Kidney glomerular epithelial cell (primary cell): Measurements from ENCODE around the gene CCP110.
"Not testable (repeated sequence)": the region's sequence is repeated elsewhere in the genome, so short reads cannot be mapped to it uniquely, and the experiment has no call there.

Source experiments
- DNase-seq: peaks from one replicate; lab custom pipeline; 2025; lab: John Stamatoyannopoulos, UW

CCP110 gene

DNA sequence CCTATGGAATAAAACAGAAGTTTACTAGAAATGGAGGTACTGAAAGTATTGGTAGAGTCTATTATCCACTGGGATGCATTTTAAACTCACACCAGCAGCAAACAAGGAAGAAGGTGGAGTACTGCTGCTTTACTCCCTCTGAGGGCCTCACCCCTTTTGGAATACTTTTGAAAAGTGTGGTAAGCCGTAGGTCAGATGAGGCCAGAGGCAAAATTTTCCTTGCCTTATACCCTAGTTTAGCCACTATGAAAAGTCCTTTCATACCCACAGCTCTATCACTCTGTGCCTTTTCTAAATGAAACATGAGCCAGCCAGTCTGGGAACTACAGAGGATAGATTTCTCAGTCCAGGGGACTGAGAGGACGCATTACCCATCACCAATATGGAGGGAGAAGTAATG, 15.9 kb upstream of the CCP110 start:
- no peak for DNase-seq

DNA sequence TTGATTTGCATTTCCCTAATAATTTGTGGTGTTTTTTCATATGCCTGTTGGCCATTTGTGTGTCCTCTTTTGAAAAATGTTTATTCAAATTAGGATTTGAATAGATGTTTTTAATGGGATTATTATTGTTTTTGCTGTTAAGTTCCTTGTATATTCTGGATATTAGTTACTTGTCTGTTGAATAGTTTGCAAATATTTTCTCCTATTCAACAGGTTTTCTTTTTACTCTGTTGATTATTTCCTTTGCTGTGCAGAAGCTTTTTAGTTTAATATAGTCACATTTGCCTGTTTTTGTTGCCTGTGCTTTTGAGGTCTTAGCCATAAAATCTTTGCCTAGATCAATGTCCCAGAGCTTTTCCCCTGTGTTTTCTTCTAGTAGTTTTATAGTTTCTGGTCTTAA, 11.4 kb upstream of the CCP110 start:
- no peak for DNase-seq

DNA sequence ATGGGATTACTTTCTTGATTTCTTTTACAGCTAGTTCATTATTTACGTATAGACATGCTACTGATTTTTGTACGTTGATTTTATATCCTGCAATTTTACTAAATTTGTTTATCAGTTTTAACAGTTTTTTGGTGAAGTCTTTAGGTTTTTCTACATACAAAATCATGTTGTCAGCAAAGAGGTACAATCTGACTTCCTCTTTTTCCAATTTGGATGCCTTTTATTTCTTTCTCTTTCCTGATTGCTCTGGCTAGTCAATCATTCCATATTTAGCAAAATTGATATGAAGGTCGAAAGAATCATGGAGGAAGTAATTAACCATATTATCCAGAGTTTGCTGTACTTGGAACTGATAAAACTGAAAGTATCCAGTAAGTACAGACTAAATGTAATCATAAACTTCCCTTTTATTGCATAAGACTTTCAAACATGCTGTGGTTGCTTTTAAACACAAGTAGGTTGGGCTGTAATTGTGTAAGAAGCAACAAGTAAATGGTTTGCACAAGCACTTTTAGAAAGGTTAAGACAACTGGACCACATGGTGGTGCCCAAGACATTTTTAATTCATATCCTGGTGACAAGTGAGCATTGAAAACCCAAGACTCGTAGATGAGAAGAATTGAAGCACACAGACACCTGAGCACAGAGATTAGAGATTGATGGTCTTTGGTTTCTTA, 10.2 kb upstream of the CCP110 start:
- DNase-seq = no peak

DNA sequence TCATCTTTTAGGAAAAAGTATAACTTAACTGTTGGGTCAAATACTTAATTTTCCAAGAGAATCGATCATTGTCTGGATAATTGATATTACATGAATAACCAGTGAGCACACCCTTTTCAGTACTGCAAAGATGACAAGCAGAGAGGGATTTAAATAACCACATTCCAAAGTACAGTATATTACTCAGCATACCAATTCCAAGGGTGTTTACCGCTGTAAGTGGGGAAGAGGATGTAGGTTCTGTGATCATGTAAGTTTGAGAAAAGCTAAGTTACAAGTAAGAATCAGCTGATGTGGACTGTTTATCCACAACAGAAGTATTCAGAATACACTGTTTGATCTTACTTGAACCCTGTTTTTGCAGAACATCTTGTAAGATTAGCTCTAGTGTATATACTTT, 8.0 kb upstream of the CCP110 start:
- no peak for DNase-seq

DNA sequence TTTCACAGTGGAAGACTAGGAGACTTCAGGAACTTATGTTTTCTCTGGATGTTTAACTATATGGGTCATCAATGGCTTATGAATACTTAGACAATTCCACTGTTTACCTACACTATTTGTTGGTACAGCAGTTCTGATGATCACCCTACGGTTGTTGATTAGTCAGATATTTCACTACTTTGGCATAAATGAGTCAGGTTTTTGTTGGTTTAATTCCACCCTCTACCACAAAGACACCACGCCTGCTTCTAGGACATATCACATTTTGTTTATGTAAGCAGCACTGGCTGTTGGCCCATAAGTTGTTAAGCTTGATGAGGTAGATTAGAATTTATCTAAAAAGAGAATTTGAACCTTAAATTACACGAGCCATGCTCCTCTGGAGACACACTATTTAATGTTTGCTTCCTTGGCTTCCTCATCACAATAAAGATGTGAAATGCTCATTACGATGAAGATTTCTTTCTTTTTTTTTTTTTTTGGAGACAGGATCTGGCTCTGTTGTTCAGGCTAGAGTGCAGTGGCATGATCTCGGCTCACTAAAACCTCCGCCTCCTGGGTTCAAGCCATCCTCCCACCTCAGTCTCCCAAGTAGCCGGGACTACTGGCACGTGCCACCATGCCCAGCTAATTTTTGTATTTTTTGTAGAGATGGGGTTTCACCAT, 6.2 kb upstream of the CCP110 start:
- DNase-seq = peak; percentile 5

DNA sequence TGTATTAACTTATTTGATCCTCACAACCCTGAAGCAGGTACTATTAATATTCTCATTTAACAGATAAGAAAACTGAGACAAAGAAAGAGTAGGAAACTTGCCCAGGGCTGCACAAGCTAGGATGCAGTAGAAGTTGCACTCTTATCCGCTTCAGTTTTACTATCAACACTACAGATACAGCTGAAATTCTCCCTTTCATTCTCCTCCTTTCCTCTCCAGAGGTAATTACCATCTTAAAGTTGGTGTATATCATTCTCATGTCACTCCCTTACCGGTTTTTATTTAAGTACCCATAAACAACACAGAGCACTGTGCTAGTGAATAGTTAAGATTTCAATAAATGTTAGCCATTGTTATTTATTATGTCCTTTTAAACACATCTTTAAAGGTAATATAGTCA, 5.4 kb upstream of the CCP110 start:
- no peak for DNase-seq

DNA sequence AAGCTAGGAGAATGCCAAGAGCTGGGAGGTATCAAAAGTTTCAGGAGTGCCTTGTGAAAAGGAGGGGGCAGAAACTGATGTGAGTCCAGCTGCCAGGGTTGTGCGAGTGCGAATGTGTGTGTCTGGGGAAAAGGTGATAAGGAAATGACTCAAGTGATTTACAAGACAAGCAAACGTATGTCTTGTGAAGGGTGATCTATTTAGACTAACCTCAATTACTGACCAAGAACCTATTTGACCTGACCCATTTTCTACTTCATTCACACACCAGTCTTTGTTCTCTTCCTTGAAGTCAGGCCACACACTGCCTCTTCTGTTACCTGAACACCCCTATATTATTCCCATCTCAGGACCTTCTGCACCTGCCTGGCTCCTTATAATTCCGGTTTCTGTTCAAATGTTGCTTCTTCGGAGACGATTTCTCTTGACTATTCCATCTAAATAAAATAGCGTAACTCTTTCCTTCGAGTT, 2.8 kb upstream of the CCP110 start:
- peak; percentile 50 for DNase-seq

DNA sequence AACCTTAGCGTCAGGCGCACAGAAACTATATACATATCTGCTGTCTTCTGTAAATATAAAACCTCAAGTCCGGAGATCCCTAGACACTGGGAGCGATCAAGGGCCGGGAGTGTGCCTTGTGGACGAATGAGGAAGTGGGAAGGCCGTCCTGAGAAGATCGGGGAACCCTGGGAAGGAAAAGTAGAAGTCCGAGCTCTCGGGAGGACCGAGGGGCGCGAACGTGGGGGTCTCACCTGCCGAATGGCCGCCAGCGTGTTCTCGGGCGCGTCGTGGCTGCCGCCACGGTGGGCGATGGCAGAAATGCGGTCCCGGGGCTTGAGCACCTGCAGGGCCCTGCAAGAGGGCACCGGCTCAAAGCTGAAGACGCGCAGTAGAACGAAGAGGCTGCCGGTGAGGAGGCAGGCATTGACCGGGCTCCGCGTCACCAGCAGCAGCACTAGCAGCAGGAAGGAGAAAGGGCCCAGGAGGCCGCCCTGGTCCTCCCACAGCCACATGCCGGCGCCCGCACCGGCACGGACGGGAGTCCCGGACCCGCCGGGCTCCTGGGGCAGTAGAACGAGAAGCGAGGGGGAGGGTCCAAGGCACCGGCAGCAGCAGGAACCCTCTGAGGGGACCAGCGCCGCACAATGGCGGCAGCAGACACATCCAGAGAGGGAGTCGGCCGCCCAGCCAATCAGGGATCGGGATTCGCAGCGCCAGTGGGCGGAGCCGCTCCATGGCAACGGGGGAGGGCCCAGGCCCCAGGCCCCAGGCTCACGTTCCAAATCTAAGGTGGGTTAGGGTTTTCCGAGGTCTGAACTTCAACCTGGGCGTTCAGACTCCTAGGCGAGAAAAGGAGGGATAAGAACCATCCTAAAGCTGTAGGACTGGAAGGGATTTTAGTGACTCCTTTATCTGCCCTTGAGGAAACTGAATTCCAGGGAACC, 2.0 kb upstream of the CCP110 start, which contains the start of gene GDE1:
Gene GDE1 (minus strand): TSS at position 628 of the 926 bp plus-strand sequence. CDS start 134 bp downstream, at position 494.
- DNase-seq = peak; percentile 86

DNA sequence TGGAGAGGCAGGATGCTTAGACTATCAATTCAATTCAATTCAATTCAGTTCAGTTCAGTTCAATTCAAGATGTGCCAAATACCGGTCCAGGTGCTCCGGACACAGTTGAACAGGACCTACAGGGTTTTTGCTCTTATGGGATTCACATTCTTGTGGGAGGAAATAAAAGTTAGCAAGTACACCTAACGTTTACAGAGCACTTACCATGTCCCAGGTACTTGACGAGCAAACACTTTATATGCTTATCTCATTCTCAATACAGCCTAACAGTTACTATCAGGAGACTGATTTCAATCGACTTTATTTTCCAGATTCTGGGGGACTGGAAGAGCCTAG, 1.4 kb upstream of the CCP110 start:
- no peak for DNase-seq

DNA sequence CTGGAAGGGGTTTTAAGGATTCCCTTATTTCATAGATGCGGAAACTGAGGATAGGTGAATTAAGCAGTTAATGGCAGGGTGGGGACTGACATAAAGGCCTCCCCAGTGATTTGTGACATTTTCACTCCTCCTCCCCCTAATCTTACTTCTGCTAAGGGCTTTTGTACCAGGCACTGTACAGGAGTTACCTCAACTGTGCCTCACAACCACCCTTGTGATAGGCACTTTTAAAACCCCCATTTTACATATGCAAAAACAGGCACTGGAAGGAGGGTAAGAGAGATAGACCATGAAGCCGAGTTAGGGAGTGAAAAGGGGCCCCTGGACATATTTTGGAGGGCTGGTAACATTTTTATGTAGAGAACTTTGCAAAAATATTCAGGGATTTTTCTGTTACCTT, 982 bp upstream of the CCP110 start:
- DNase-seq = no peak

DNA sequence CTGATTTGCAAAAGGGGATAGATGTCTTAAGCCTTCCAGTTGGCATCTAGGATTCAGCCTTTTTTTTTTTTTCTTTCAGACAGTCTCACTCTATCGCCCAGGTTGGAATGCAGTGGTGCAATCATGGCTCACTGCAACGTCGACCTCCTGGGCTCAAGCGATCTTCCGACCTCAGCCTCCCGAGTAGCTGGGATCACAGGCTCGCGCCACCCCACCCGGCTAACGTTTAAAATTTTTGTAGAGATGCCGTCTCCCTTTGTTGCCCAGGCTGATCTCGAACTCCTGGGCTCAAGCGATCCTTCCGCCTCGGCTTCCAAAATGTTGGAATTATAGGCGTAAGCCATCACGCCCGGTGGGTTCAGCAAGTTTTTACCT, 571 bp upstream of the CCP110 start:
- no peak for DNase-seq

DNA sequence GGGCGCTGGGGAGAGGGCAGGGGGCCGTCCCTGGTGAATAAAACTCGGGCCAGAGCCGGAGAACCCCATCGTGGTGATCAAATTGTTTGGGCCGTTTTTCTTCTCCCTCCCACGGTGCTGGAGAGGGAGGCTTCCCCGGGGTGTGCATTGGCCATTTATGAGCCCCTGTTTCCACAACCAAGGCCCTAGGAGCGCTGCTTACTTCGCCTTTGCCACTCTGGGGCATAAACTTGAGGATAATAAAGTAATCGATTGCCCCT, 544 bp downstream of the CCP110 start:
- no peak for DNase-seq

DNA sequence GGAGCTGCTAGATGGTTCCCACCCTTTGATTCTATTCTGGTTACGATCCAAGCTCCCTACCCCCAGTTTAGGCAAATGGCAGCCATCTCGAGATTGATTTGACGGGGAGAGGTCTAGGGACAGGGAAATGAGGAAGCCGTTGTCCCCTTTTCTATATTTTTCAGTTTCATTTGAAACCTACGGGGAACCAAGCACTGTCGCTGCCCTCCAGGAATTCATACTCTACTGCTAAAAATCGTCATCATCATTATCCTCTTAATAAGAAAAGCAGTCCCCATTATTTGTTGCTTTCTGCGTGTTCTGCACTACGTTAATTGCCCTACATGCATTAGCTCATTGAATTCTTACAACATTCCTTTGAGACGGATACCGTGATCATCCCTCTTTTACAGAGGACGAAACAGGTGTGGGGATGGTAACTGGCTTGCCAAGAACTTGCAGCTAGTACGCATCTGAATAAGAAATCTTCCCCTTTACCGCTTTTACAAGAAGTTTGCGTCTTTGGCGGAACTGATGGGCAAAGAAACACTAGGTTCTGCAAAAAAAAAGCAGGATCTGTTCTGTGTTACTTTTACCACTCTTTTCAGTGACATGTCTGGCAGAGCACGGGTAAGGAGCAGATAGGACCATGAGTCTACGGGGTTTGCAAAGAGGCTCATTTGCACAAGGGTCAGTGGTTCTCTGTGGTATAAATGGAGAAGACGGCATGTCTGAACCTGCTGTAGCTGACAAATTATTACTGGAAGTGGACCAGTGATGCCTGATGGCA, 1.1 kb downstream of the CCP110 start:
- DNase-seq = peak; percentile 13

DNA sequence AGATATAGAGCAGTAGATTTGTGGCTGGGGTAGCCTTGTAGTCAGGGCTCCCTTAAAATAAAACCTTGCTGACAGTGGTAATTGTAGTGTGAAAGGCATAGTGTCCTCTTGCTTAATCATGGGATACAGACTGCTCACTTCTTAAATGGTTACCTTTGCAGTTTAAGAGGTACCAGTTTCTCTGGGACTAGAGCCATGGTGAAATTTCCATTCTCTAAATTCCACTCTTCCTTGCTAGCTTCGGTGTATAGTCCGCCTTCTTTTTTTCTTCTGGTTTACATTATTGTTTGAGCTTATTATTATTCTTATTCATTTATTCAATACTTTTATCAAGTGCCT, 1.6 kb downstream of the CCP110 start:
- DNase-seq = no peak

DNA sequence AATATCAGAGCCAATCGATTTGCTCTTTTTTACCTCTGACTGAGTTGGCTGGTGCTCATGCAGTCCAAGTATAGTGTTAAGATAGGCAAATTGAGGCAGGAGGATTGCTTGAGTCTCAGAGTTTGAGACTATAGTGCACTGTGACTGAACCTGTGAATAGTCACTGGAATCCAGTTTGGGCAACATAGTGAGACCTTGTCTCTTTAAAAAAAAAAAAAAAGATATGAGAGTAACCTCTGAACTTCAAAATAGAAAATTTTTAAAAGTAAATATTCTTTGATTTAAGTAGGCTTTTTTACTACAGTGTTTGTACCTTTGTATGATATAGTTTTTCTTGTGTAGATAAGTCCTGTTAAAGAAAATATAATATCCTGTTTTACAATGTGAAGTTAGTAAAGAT, 3.4 kb downstream of the CCP110 start:
- DNase-seq = no peak

DNA sequence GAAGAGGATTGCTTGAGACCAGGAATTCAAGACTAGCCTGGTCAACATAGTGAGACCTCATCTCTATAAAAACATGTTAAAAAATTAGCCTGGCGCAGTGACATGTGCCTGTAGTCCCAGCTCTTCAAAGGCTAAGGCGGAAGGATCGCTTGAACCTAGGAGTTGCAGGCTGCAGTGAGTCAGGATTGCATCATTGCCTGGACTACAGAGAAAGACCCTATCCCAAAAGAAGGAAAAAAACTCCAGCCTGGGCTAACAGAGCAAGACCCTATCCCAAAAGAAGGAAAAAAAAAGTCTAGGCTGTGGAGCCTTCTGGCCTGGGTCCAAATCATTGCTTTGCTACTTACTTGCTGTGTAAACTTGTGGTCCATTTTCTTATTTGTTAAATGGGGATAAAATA, 4.9 kb downstream of the CCP110 start:
- no peak for DNase-seq

DNA sequence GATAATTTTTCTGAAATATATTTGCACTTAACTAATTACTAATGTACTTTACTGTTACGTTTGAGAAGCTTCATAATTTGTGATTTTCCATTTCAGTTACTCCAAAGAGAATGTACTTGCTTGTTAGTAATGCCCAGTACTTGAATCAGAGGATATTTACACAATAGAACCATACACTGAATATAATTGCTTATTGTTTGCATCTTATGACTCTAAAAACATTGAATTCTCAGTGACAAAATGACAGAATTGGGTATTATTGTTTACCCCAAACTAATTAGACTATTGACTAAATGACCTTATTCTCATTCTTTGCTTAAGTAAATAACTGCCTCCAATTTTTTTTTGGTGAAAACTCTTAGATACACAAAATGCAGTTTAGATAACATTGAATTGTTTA, 8.9 kb downstream of the CCP110 start:
- DNase-seq = no peak

DNA sequence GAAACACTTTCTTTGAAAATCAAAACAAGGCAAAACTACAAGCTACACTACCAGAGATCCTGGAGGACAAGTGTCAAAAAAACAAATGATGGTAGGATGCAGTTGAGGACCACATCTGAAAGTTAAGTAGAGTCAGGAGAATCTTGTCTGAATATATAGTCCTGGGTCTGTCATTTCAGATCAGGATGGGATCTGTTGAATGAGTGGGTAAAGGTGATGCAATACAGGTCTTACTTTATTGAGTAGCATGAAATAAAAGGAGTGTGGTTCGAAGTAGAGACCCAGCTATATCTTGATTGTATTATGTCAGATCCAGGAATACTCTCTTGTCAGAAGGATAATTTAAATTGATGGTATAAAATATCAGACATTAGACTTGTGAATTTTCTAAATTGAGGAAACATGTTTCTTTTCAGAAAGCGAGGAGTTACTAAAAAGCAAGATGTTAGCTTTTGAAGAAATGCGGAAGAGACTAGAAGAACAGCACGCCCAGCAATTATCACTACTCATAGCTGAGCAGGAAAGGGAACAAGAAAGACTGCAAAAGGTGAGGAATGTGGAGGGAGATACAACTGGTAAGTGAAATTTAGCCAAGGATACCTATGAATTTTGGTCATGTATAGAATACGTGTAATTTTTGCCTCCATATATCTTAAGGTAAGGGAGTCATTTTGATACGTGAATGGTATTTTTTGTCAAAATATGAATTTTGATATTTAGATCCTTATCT, 16.7 kb downstream of the CCP110 start:
- no peak for DNase-seq

DNA sequence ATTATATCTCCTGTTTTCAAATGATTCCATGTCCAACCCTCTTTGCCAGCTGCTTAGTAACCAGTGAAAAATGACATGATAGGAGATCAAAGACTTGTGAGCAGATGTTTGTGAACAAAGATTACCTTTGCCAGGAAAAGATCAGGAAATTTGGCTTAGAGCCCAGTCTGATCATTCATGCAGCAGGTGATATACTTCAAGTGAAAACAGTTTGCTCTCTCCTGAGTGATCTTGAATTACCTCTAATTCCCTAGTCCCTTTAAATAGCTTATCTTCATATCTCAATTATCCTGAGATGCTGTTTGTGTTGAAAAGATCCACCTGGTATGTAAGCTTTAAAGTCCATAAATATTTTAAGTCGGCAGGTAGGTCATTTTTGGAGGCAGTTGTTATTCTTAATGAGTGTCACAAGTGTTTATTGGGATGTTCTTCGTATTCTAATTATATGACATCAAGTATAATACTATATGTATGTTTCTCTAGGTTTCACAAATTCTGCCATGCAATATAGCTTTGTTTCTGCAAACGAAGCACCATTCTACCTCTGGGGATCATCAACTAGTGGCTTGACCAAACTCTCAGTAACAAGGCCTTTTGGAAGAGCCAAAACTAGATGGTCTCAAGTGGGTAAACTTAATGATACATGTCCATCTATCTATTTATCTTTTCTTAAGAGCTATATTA, 18.5 kb downstream of the CCP110 start:
- DNase-seq = no peak

DNA sequence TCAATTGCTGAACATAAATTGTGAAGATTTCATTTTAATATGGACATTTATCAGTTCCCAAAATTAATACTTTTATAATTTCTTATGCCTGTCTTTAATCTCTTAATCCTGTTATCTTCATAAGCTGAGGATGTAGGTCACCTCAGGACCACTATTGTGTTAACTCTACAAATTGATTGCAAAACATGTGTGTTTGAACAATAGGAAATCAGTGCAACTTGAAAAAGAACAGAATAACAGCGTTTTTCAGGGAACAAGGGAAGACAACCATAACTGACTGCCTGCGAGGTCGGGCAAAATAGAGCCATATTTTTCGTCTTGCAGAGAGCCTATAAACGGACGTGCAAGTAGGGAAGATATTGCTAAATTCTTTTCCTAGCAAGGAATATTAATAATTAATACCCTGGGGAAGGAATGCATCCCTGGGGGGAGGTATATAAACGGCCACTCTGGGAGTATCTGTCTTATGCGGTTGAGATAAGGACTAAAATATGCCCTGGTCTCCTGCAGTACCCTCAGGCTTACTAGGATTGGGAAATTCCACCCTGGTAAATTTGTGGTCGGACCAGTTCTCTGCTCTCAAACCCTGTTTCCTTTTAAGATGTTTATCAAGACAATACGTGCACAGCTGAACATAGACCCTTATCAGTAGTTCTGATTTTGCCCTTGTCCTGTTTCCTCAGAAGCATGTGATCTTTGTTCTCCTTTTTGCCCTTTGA, 19.7 kb downstream of the CCP110 start:
- not testable (repeated sequence) for DNase-seq

DNA sequence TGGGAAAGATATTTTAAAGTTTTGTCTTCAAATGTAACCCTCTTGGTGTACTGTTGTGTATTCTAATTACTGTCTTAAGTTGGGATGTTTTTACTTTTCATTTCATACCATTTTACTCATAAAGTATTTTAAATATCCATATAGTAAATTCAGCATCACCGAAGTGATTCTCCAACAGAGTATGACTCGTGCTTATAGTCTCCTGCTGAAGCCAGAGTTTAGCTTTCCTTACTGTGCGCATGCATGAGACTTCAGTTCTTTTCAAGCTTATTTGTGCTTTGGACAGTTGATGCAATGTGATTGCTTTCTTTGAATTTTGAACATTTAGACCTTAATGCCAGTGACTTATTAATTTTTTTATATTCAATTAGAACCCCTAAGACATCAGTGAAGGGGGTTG, 24.4 kb downstream of the CCP110 start:
- DNase-seq = no peak
